Fibroblast of skin of scalp (primary cell): Measurements from ENCODE around the gene CACNA1S.
A peak's percentile ranks its signal among the peaks of the same experiment; 100 is the strongest.

Source experiments
- DNase-seq: peaks from one replicate; pipeline ENCODE4 v3.0.0-alpha.2; 2013

Gene CACNA1S

GRCh38 chr1:201092738-201093137 is 19.5 kb downstream of the CACNA1S start:
- DNase-seq, result no peak

GRCh38 chr1:201091256-201091655 is 21.0 kb downstream of the CACNA1S start:
- peak; percentile 4 for DNase-seq

DNA sequence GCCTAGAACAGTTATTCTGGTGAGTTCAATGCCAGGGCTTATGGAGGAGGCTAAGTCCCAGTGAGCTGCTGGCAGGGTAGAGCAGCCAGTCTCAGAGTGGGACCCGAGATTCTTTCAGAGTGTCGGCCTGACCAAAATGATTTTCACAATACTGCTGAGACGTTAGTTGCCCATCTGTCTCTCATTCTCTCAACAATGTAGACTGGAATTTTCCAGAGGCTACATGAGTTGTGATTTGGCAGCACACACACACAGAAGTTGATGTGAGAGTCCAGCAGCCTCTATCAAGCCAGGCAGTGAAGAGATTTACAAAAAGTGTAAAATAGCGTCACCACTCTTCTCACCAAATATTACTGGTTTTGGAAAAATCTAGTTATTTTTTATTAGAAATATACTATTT is 21.7 kb downstream of the CACNA1S start:
- DNase-seq, result peak; percentile 7

GRCh38 chr1:201089596-201089995 is 22.6 kb downstream of the CACNA1S start:
- no peak for DNase-seq

GRCh38 chr1:201088901-201089525 is 23.2 kb downstream of the CACNA1S start:
- DNase-seq, result no peak

DNA sequence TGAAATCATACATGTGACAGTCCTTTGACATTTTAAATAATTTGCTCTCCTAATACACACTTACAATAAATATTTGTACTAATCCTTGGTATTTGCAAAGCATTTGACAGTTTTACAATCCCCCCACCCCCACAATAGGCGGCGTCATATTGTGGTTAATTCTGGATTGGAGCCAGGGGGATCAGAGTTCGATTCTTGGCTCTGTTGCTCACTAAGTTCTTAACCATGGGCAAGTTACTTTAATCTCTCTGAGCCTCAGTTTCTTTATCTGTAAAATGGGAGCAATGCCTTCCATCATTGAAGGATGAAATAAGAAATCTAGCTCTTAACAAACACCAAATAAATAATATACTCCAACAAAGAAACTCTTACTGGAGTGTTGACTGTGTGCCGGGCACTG is 23.8 kb downstream of the CACNA1S start:
- peak; percentile 10 for DNase-seq

- DNase-seq, result peak; percentile 44
Observed at GRCh38 chr1:201085902-201086735, 26.1 kb downstream of the CACNA1S start.

DNA sequence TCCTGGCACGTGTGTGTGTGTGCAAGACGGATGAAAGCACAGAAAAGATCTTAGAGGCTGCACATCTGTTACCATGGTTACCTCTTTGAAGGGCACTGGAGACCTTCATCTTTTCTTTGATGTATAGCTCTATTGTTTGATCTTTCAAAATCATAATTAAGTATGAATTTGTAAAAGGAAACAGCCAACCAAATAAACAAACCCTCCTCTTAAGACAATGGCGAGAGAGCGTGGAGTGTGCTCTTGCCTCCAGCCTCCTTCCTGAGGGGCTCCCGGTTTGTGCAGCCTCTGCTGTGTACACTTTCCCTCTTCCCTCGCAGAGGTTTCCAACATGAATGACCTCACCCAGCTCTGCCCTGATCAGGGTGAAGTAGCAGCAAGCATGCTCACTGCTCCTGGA is 27.9 kb downstream of the CACNA1S start:
- DNase-seq, result no peak

GRCh38 chr1:201083741-201084140 is 28.5 kb downstream of the CACNA1S start:
- no peak for DNase-seq

DNA sequence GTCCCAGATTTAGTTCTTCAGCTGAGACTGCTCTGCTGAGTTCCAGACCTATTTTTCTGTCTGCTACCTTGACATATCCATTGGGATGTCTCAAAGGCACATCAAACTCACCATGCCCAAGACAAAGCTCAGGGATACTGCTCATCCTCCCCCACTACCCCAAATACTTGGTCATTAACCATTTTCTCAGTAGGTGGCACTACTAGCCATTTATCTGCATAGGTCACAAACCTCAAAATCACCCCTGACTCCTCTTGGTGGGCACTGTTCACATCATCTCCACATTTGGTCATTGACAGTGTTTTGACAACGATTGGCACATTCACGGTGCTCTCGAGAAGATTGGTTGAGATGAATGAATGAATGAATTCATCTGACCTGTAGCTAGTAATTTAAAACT is 32.1 kb downstream of the CACNA1S start:
- no peak for DNase-seq

- no peak for DNase-seq
Observed at GRCh38 chr1:201077736-201078135, 34.5 kb downstream of the CACNA1S start.

DNA sequence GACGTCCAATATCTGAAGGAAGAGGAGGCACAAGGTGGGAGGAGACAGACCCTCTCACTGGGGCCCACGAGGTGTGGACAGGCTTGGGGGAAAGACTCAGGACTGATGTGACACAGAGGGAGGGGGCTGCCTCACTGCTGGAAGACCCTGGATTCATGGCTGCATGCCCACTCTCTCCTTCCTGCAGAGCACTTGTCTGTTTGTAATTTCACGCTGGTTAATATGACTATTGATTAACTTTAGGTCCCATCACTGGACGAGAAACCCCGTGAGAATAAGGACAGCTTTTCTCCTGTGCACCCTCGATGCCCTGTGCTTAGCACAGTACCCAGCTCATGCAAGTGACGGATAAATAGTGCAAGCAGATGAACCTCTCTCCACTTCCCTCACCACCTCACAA is 35.1 kb downstream of the CACNA1S start:
- DNase-seq, result no peak

DNA sequence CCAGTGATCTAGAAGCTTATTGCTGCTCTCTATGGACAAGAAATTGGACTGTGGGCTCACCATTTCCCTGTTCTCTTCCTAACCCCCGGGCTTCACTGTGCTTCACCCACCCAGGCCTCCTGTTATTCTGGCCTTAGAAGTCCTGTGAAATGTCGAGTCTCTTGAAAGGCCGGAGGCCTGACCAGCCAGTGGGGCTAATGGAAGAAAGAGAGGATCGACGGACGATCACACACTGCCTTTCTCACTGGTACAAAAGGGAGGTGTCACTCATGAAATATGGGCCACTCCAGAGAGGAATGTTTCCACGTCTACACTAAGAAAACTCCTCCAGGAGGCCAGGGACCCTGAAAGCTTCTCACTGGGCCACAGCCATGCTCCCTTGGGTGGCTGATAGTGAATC is 36.1 kb downstream of the CACNA1S start:
- DNase-seq, result no peak

GRCh38 chr1:201074018-201074417 is 38.2 kb downstream of the CACNA1S start:
- no peak for DNase-seq

DNA sequence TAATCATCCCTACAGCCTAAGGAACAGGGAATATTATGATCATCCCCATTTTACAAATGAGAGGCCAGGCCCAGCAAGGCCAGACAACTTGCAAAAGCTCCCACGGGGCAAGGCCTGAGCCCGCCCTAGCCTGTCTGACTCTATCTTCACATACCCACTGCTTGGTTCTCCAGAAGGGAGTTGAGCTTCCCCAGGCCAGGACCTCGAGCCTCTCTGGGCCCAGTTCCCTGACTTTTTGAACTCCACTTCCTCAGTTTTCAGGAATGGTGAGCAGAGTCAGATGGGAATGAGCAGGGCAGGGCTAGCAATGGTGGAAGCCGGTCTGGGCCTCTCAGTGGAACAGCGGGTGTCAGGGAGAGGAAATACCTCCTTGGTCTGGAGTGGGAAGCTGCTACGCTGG is 39.3 kb downstream of the CACNA1S start:
- DNase-seq, result no peak

DNA sequence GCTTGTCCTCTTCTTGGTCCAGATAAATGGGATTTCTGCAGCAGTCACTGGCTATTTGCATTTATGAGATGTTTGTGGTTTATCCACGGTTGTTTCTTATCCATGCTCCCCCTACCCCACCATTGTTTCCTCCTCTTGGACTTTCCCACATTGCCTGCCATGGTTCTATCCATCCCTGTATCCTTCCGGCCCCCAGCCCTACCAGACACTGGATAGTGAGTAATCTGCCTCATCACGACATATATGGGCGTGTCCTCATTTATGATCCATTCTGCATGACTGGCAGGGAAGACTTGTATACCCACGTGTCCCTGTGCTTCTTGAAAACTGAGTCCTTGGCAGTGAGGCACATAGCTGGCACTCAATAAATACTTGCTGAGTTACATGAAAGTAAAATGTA is 40.1 kb downstream of the CACNA1S start:
- no peak for DNase-seq

GRCh38 chr1:201069636-201070035 is 42.6 kb downstream of the CACNA1S start:
- DNase-seq, result no peak

GRCh38 chr1:201068976-201069375 is 43.2 kb downstream of the CACNA1S start:
- DNase-seq, result no peak

GRCh38 chr1:201066986-201067385 is 45.2 kb downstream of the CACNA1S start:
- DNase-seq, result no peak

- DNase-seq, result no peak
Observed at GRCh38 chr1:201065686-201066085, 46.5 kb downstream of the CACNA1S start.

DNA sequence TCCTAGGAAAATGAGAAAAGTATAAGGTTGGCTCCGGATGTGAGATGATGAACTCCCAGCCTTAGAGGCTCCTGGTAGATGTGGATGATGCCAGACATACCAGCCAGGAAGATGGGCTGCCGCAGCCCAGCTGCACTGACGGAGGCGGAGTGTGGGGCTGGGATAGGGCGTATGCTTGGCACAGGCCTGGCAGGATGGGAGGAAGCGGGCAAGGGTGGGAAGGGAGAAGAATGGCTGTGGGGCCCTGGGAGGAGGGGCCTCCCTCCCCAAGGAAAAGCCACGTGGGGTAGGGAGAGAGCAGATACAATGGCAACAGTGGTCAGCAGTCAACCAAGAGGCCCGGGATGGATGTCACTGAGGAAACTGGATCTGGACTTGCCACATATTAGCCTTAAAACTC is 47.4 kb downstream of the CACNA1S start:
- DNase-seq, result no peak

GRCh38 chr1:201063145-201063544 is 49.1 kb downstream of the CACNA1S start:
- DNase-seq, result no peak

DNA sequence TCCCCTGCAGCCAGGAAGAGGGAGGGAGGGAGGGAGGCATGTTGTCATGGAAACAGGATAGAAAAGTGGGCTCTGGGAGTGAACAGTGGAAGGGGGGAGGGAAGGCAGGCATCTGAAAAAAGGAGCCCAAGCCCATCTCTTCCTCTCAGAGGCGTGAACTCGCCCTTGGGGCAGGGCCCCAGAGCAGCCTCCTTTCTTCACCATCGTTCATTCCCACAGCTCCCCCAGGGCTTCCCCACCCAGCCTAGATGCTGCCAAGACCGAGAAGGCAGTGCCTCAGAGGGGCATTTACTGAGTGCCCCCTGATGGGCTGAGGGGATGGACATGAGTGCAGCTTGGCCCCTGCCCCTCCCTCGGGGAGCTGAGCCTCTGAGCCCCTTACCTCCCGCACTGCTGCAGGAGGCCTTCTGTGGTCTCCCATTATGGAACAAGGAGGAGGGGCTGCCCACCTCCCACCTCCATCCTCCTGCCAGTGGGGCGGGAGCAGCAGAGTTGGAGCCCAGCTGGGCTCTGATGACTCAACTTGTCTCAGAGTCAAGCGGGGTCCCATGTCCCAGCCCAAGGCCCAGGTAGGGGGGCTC is 49.6 kb downstream of the CACNA1S start:
- no peak for DNase-seq

GRCh38 chr1:201061886-201062285 is 50.3 kb downstream of the CACNA1S start:
- DNase-seq, result no peak
